HCT116 (cell line): ENCODE data around the gene GNG2.
"Not testable (repeated sequence)": the region's sequence is repeated elsewhere in the genome, so short reads cannot be mapped to it uniquely, and the experiment has no call there.

ENCODE experiments used
- CEBPB ChIP-seq: IDR thresholded peaks from 2 replicates; pipeline ENCODE4 v1.6.1; 2012; ENCODE audit warnings: low read depth
- CTCF ChIP-seq, 3 experiments: fragments of 200-600 bp in 1 of 3; sonication (generic) in 1 of 3; IDR thresholded peaks in 2 of 3; conservative IDR thresholded peaks in 1 of 3; 2 replicates each; pipeline ENCODE4 v1.5.1; 2012 to 2017; ENCODE audit warnings: low read depth in 2 of 3, low read length in 2 of 3, antibody characterized with exemption in 1 of 3, borderline replicate concordance in 1 of 3, control low read depth in 1 of 3, mild to moderate bottlenecking in 1 of 3, mixed read lengths in 1 of 3, mixed run types in 1 of 3, moderate library complexity in 1 of 3; ENCODE audit not compliant: insufficient read depth in 1 of 3
- EZH2 ChIP-seq: fragments of 200-600 bp; sonication (generic); IDR thresholded peaks from 2 replicates; pipeline ENCODE4 v1.6.1; 2017; ENCODE audit warnings: antibody characterized with exemption, mixed run types
- EZH2phosphoT487 ChIP-seq: fragments of 200-600 bp; IDR thresholded peaks from 2 replicates; pipeline ENCODE4 v1.6.1; 2018; ENCODE audit warnings: antibody characterized with exemption, borderline replicate concordance
- MAX ChIP-seq: IDR thresholded peaks from 2 replicates; pipeline ENCODE4 v1.6.1; 2012
- POLR2A ChIP-seq: IDR thresholded peaks from 2 replicates; pipeline ENCODE4 v1.7.0; 2011; ENCODE audit warnings: borderline replicate concordance; ENCODE audit not compliant: insufficient read depth, insufficient read length; ENCODE audit errors: extremely low read depth
- POLR2AphosphoS5 ChIP-seq: IDR thresholded peaks from 2 replicates; pipeline ENCODE4 v1.6.1; 2011; ENCODE audit warnings: mild to moderate bottlenecking, low read depth, low read length, moderate library complexity
- RAD21 ChIP-seq: IDR thresholded peaks from 2 replicates; pipeline ENCODE4 v1.6.1; 2012; ENCODE audit warnings: low read depth, mild to moderate bottlenecking
- YY1 ChIP-seq: IDR thresholded peaks from 2 replicates; pipeline ENCODE4 v1.6.1; 2011; ENCODE audit warnings: low read length, low read depth, moderate library complexity, mild to moderate bottlenecking; ENCODE audit not compliant: insufficient replicate concordance; ENCODE audit errors: extremely low read depth
- ZNF274 ChIP-seq: fragments of 200-500 bp; sonication (Bioruptor generic); IDR thresholded peaks from 2 replicates; pipeline ENCODE4 v1.6.1; 2014; ENCODE audit warnings: mild to moderate bottlenecking, low read depth, low read length, inconsistent platforms

- TF ChIP-seq RAD21; CTCF (IDR thresholded peaks at IDR 0.05 in 2 of 3, conservative IDR thresholded peaks at IDR 0.05 in 1 of 3; ENCODE audit: borderline replicate concordance in 1 of 3, insufficient read depth in 1 of 3, low read depth in 2 of 3, low read length in 2 of 3); POLR2A; EZH2phosphoT487; YY1; MAX; ZNF274; POLR2AphosphoS5; EZH2; CEBPB: not testable (repeated sequence)
Measured at GRCh38 chr14:51905656-51906121, 45.3 kb downstream of the GNG2 start.
